Epidermal melanocyte (primary cell): ENCODE measurements around the gene NUP210L.
A peak's percentile ranks its signal among the peaks of the same experiment; 100 is the strongest.

ENCODE experiments used
- DNase-seq: peaks from one replicate; pipeline ENCODE4 v3.0.0; 2011; ENCODE audit warnings: low spot score; ENCODE audit not compliant: insufficient read length

The NUP210L gene

GRCh38 chr1:154154534-154155191, at the start of gene NUP210L:
Gene NUP210L (minus strand): TSS chr1:154155073.
- DNase-seq: no peak

GRCh38 chr1:154199563-154199879, 44.6 kb upstream of the NUP210L start:
- no peak for DNase-seq

GRCh38 chr1:154198756-154199562, 44.1 kb upstream of the NUP210L start:
- DNase-seq: peak; percentile 79

- DNase-seq: no peak
Measured at GRCh38 chr1:154193821-154194220, 38.9 kb upstream of the NUP210L start.

- no peak for DNase-seq
Measured at GRCh38 chr1:154192476-154192875, 37.6 kb upstream of the NUP210L start.

- no peak for DNase-seq
Measured at GRCh38 chr1:154191990-154192461, 37.2 kb upstream of the NUP210L start, which contains the start of gene TPM3. Gene TPM3 (minus strand): TSS chr1:154192100. CDS start chr1:154192018, 82 bp downstream.

- no peak for DNase-seq
Measured at GRCh38 chr1:154190550-154190949, 35.7 kb upstream of the NUP210L start.

GRCh38 chr1:154186852-154187501, 32.1 kb upstream of the NUP210L start:
- no peak for DNase-seq

- no peak for DNase-seq
Measured at GRCh38 chr1:154186177-154186576, 31.3 kb upstream of the NUP210L start.

GRCh38 chr1:154183046-154183915, 28.4 kb upstream of the NUP210L start:
- DNase-seq: peak; percentile 98

GRCh38 chr1:154182344-154183045, 27.6 kb upstream of the NUP210L start:
- DNase-seq: peak; percentile 48

- no peak for DNase-seq
Measured at GRCh38 chr1:154181944-154182343, 27.1 kb upstream of the NUP210L start.

- no peak for DNase-seq
Measured at GRCh38 chr1:154179946-154180687, 25.2 kb upstream of the NUP210L start.

- DNase-seq: no peak
Measured at GRCh38 chr1:154178911-154179811, 24.3 kb upstream of the NUP210L start.

- DNase-seq: no peak
Measured at GRCh38 chr1:154178013-154178412, 23.1 kb upstream of the NUP210L start.

GRCh38 chr1:154176337-154176736, 21.5 kb upstream of the NUP210L start:
- peak; percentile 76 for DNase-seq

- no peak for DNase-seq
Measured at GRCh38 chr1:154174654-154175053, 19.8 kb upstream of the NUP210L start.

GRCh38 chr1:154171880-154172279, 17.0 kb upstream of the NUP210L start:
- DNase-seq: no peak

GRCh38 chr1:154171223-154171583, 16.3 kb upstream of the NUP210L start:
- no peak for DNase-seq
